GM23338 (cell line): ENCODE results near the gene TUG1. TPM values are rescaled to one million over a fixed set of nuclear protein-coding genes. Genes with fewer than 3 reads are reported as not detected.

ENCODE experiments used
- ATAC-seq: fragments of 200-7000 bp; cut with Tn5 transposase; 3 replicates; pipeline ENCODE4 v1.9.1; 2020
- DNase-seq: peaks from one replicate; pipeline ENCODE4 v3.0.0-alpha.2; 2015; ENCODE audit warnings: low spot score
- H2AFZ ChIP-seq: fragments of 200-600 bp; sonication (generic); 2 replicates; pipeline ENCODE4 v1.8.0; 2016; ENCODE audit warnings: antibody characterized with exemption, mild to moderate bottlenecking, moderate library complexity
- H3F3A ChIP-seq: fragments of 200-600 bp; sonication (generic); replicated peaks from 2 replicates; pipeline ENCODE4 v1.8.0; 2017; ENCODE audit warnings: antibody characterized with exemption, mixed run types, low read depth
- H3K27ac ChIP-seq: fragments of 200-600 bp; sonication (generic); 2 replicates; pipeline ENCODE4 v1.6.1; 2016; ENCODE audit warnings: low read depth
- H3K27me3 ChIP-seq: fragments of 200-600 bp; sonication (generic); 2 replicates; pipeline ENCODE4 v1.8.0; 2016; ENCODE audit warnings: mild to moderate bottlenecking, mixed run types, moderate library complexity; ENCODE audit not compliant: insufficient read depth
- H3K36me3 ChIP-seq: fragments of 200-600 bp; sonication (generic); 2 replicates; pipeline ENCODE4 v1.8.0; 2016; ENCODE audit warnings: mild to moderate bottlenecking; ENCODE audit not compliant: insufficient read depth
- H3K4me1 ChIP-seq: fragments of 200-600 bp; sonication (generic); 2 replicates; pipeline ENCODE4 v1.8.0; 2016; ENCODE audit warnings: mild to moderate bottlenecking, moderate library complexity; ENCODE audit not compliant: insufficient read depth
- H3K4me2 ChIP-seq: fragments of 200-600 bp; sonication (generic); 2 replicates; pipeline ENCODE4 v1.7.1; 2017; ENCODE audit warnings: mixed run types
- H3K4me3 ChIP-seq: fragments of 200-600 bp; sonication (generic); 2 replicates; pipeline ENCODE4 v1.6.1; 2016; ENCODE audit warnings: mixed run types
- H3K79me2 ChIP-seq: fragments of 200-600 bp; sonication (generic); replicated peaks from 2 replicates; pipeline ENCODE4 v1.8.0; 2017; ENCODE audit warnings: mild to moderate bottlenecking; ENCODE audit not compliant: insufficient read depth
- H3K9me2 ChIP-seq: fragments of 200-600 bp; sonication (generic); 2 replicates; pipeline ENCODE4 v1.8.0; 2017; ENCODE audit not compliant: insufficient read depth
- H4K20me1 ChIP-seq: fragments of 200-600 bp; sonication (generic); replicated peaks from 2 replicates; pipeline ENCODE4 v1.8.0; 2017; ENCODE audit warnings: mild to moderate bottlenecking; ENCODE audit not compliant: insufficient read depth
- H3K27ac Mint-ChIP-seq: 2 replicates; pipeline ENCODE4 v1.8.0; 2020; ENCODE audit warnings: inconsistent platforms, mild to moderate bottlenecking, moderate library complexity, mixed read lengths
- H3K27me3 Mint-ChIP-seq: 3 replicates; pipeline ENCODE4 v1.8.0; 2022; ENCODE audit warnings: low read depth, mild to moderate bottlenecking, moderate library complexity, mixed read lengths, inconsistent platforms; ENCODE audit not compliant: insufficient read depth, poor library complexity
- H3K36me3 Mint-ChIP-seq: 3 replicates; pipeline ENCODE4 v1.8.0; 2021; ENCODE audit warnings: low read depth, mild to moderate bottlenecking, inconsistent platforms, moderate library complexity, mixed read lengths
- H3K4me1 Mint-ChIP-seq: 3 replicates; pipeline ENCODE4 v1.8.0; 2020; ENCODE audit warnings: mild to moderate bottlenecking, inconsistent platforms, mixed read lengths
- H3K4me3 Mint-ChIP-seq: 3 replicates; pipeline ENCODE4 v1.8.0; 2021; ENCODE audit warnings: moderate library complexity, mild to moderate bottlenecking, inconsistent platforms, mixed read lengths
- H3K9me3 Mint-ChIP-seq: 3 replicates; pipeline ENCODE4 v1.8.0; 2020; ENCODE audit warnings: moderate library complexity, mild to moderate bottlenecking, inconsistent platforms, mixed read lengths
- CTCF ChIP-seq, 2 experiments: fragments of 200-600 bp in 1 of 2; sonication (generic) in 1 of 2; conservative IDR thresholded peaks; 2 replicates each; pipeline versions ENCODE4 v1.5.1 to v1.6.1; 2016 to 2017; ENCODE audit warnings: antibody characterized with exemption in 2 of 2, low read depth in 2 of 2, mild to moderate bottlenecking in 2 of 2, moderate library complexity in 1 of 2
- EZH2 ChIP-seq: fragments of 200-600 bp; sonication (generic); IDR thresholded peaks from one replicate; pipeline ENCODE4 v1.8.0; 2017; ENCODE audit warnings: antibody characterized with exemption, mild to moderate bottlenecking, low read depth; ENCODE audit not compliant: unreplicated experiment
- REST ChIP-seq: IDR thresholded peaks from one replicate; pipeline ENCODE4 v1.6.1; 2018; ENCODE audit warnings: antibody characterized with exemption; ENCODE audit not compliant: unreplicated experiment
- ZNF114 ChIP-seq: fragments of 250-450 bp; sonication (Bioruptor Pico); IDR thresholded peaks from 2 replicates; pipeline ENCODE4 v1.5.0; 2020; ENCODE audit warnings: mild to moderate bottlenecking, moderate library complexity
- ZNF331 ChIP-seq: fragments of 250-450 bp; sonication (Bioruptor Pico); IDR thresholded peaks from 2 replicates; pipeline ENCODE4 v1.5.0; 2020; ENCODE audit warnings: low read depth, mild to moderate bottlenecking, moderate library complexity
- polyA plus RNA-seq: library from polyadenylated mRNA; unstranded; fragments of >200 nt; fragmentation: Nextera tagmentation; extraction: Ambion mirVana; gene quantifications from 2 replicates; pipeline ENCODE4 v1.2.1, GENCODE V29; 2016
- total RNA-seq: library from RNA; depleted of rRNA; stranded (reverse); fragments of >200 nt; shearing (Covaris generic); gene quantifications from 2 replicates; pipeline ENCODE4 v1.2.3, GENCODE V29; 2014

Gene TUG1
- total and polyA plus RNA-seq, 2 experiments from 2014 or later = 58.3 to 125 TPM

DNA sequence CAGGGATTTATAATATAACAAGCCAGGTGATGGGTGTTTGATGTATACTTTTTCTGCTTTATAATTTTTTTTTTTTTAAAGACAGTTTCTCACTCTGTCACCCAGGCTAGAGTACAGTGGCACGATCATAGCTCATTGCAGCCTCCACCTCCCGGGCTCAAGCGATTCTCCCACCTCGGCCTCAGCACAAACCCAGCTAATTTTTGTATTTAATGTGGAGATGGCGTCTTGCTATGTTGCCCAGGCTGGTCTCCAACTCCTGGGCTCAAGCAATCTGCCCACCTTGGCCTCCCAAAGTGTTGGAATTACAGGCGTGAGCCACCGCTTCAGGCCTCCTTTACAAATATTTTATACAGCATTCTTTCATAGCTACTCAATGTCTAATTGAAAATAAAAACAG is 49.1 kb upstream of the TUG1 start:
- Histone ChIP-seq H3K27me3 (no peaks in the 10 kb centered on the region), H2AFZ (no peak overlapping the region), H4K20me1 (peaks cover 5% of the 10 kb centered on the region; the same call in 1 of the 2 replicates), H3K9me2 (no peaks in the 10 kb centered on the region; the same call in 1 of the 2 replicates), H3K4me3 (no peak overlapping the region), H3K79me2 (no peaks in the 10 kb centered on the region), H3K36me3 (peaks cover 5% of the 10 kb centered on the region; the same call in 1 of the 2 replicates), H3K4me1 (no peaks in the 10 kb centered on the region), H3F3A (peaks cover 3% of the 10 kb centered on the region; the same call in 1 of the 2 replicates), H3K4me2 (no peak overlapping the region), H3K27ac (no peak overlapping the region)
- no peak for DNase-seq
- Mint-ChIP-seq H3K9me3 (peaks cover 13% of the 10 kb centered on the region), H3K27ac (no peak overlapping the region), H3K27me3 (peaks cover 10% of the 10 kb centered on the region), H3K4me3 (no peak overlapping the region), H3K36me3 (peaks cover 39% of the 10 kb centered on the region), H3K4me1 (peaks cover 11% of the 10 kb centered on the region; the same call in 2 of the 3 replicates)
- no peak for TF ChIP-seq REST
- no peak for TF ChIP-seq ZNF331 (CRISPR knock-in tag)
- TF ChIP-seq EZH2 = no peak
- ATAC-seq = no peak

DNA sequence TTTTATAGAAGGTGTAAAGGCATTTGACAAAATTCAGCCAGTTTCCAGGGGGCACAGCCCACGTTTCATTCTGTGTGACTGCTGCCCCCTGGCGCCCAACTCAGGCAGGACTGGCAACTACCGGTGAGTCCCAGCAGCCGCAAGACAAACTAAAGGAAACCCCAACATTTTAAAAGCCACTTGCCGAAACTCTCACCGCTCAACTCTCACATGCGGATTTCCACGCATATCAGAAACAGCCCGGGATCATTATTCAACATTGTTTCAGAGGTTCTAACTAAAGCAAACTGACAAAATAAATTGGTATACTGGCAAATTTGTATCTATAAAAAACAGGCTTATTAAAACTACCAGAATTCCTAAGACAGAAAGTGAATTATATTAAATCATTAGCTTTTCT is 48.7 kb upstream of the TUG1 start:
- H3K4me3 ChIP-seq = no peak overlapping the region
- H3K9me3 Mint-ChIP-seq = peaks cover 13% of the 10 kb centered on the region
- ATAC-seq = peak; percentile 85

More for the DNA sequence above, 48.7 kb upstream of the TUG1 start:
- H3K27me3 ChIP-seq = no peaks in the 10 kb centered on the region
- peaks cover 8% of the 10 kb centered on the region for H3K36me3 ChIP-seq
- no peak overlapping the region for H3K4me2 ChIP-seq
- peaks cover 10% of the 10 kb centered on the region for H3K27me3 Mint-ChIP-seq
- H4K20me1 ChIP-seq = peaks cover 5% of the 10 kb centered on the region; the same call in 1 of the 2 replicates
- no peak overlapping the region for H3K27ac ChIP-seq
- H3K79me2 ChIP-seq = no peaks in the 10 kb centered on the region
- H3K4me1 Mint-ChIP-seq = peaks cover 11% of the 10 kb centered on the region; the same call in 2 of the 3 replicates
- H3K4me1 ChIP-seq = no peaks in the 10 kb centered on the region
- no peaks in the 10 kb centered on the region; the same call in 1 of the 2 replicates for H3K9me2 ChIP-seq
- DNase-seq = peak; percentile 90
- H3K4me3 Mint-ChIP-seq = no peak overlapping the region
- H3F3A ChIP-seq = peaks cover 5% of the 10 kb centered on the region; the same call in 1 of the 2 replicates
- H3K36me3 Mint-ChIP-seq = peaks cover 42% of the 10 kb centered on the region
- H2AFZ ChIP-seq = no peak overlapping the region
- TF ChIP-seq ZNF114 (CRISPR knock-in tag) = no peak
- no peak for TF ChIP-seq EZH2
- TF ChIP-seq CTCF (conservative IDR thresholded peaks at IDR 0.05; ENCODE audit: low read depth in 2 of 2) = peak; percentile 84 to 93
- no peak overlapping the region for H3K27ac Mint-ChIP-seq
